AG04450 (cell line): Measurements from ENCODE around the gene OGFOD3. TPM values are rescaled to one million over a fixed set of nuclear protein-coding genes. Genes with fewer than 3 reads are reported as not detected.

Source experiments
- CTCF ChIA-PET: fragments of 300-600, 350-600 bp; formaldehyde crosslinking; extraction: SDS; loops from one replicate; lab custom pipeline; 2022; ENCODE audit warnings: antibody characterized with exemption, inconsistent platforms; lab: Charles Lee
- POLR2A ChIA-PET: fragments of 350-600 bp; formaldehyde crosslinking; extraction: SDS; loops from one replicate; lab custom pipeline; 2021; ENCODE audit warnings: antibody characterized with exemption, inconsistent platforms; lab: Yijun Ruan, JAX
- DNase-seq: peaks from one replicate; pipeline ENCODE4 v3.0.0-alpha.2; 2011; ENCODE audit warnings: low read depth, low spot score
- H3K27ac ChIP-seq: one replicate; pipeline ENCODE4 v1.5.1; 2012; ENCODE audit warnings: low read depth, low read length, control low read depth
- H3K27me3 ChIP-seq: one replicate; pipeline ENCODE4 v1.6.0; 2012; ENCODE audit warnings: low read length; ENCODE audit not compliant: control insufficient read depth, insufficient read depth
- H3K4me3 ChIP-seq: 2 replicates; pipeline ENCODE4 v1.5.1; 2011; ENCODE audit warnings: mild to moderate bottlenecking, low read depth, low read length, control low read depth
- H3K9me3 ChIP-seq: 2 replicates; pipeline ENCODE4 v1.5.1; 2012; ENCODE audit warnings: low read length; ENCODE audit not compliant: control insufficient read depth, insufficient read depth
- CTCF ChIP-seq: IDR thresholded peaks from 2 replicates; pipeline ENCODE4 v1.5.1; 2011; ENCODE audit warnings: low read depth, low read length, control low read depth, inconsistent platforms
- polyA plus RNA-seq: library from polyadenylated mRNA; depleted of rRNA; stranded (reverse); fragments of >200 nt; gene quantifications from 2 replicates; pipeline ENCODE4 v1.2.3, GENCODE V29; 2011

OGFOD3 gene
- polyA plus RNA-seq, 1 experiment: 22.8 TPM

GRCh38 chr17:82399601-82400101 lies 18.7 kb downstream of the OGFOD3 start:
- DNase-seq: no peak
- Histone ChIP-seq H3K27me3 (no peaks in the 10 kb centered on the region), H3K4me3 (no peak overlapping the region), H3K9me3 (no peaks in the 10 kb centered on the region; the same call in 1 of the 2 replicates), H3K27ac (no peak overlapping the region)
- TF ChIP-seq CTCF: no peak
- ChIA-PET CTCF (interaction anchor here (0.6 kb wide), 1 partner anchor 95 kb away, joined by 3 read pairs; no protein-coding TSS in a partner anchor), POLR2A (interaction anchor here (0.7 kb wide), 1 partner anchor 99 kb away, joined by 3 read pairs; no protein-coding TSS in a partner anchor)

- no peak for TF ChIP-seq CTCF
Observed at GRCh38 chr17:82399041-82399441, 19.3 kb downstream of the OGFOD3 start.

GRCh38 chr17:82397449-82398335 lies 20.7 kb downstream of the OGFOD3 start:
- no peak for TF ChIP-seq CTCF
- Histone ChIP-seq H3K4me3 (no peak overlapping the region), H3K27ac (no peak overlapping the region), H3K9me3 (no peaks in the 10 kb centered on the region; the same call in 1 of the 2 replicates), H3K27me3 (no peaks in the 10 kb centered on the region)
- DNase-seq: no peak
- ChIA-PET POLR2A (no interaction called here), CTCF (no interaction called here)

More at GRCh38 chr17:82399041-82399441, 19.3 kb downstream of the OGFOD3 start:
- DNase-seq: no peak
- ChIA-PET POLR2A (interaction anchor here (0.7 kb wide), 1 partner anchor 98 kb away, joined by 3 read pairs; no protein-coding TSS in a partner anchor), CTCF (interaction anchor here (0.6 kb wide), 1 partner anchor 95 kb away, joined by 3 read pairs; no protein-coding TSS in a partner anchor)
- no peak overlapping the region for H3K27ac ChIP-seq
- no peaks in the 10 kb centered on the region; the same call in 1 of the 2 replicates for H3K9me3 ChIP-seq
- no peak overlapping the region for H3K4me3 ChIP-seq
- H3K27me3 ChIP-seq: no peaks in the 10 kb centered on the region

- no peaks in the 10 kb centered on the region; the same call in 1 of the 2 replicates for H3K9me3 ChIP-seq
- H3K4me3 ChIP-seq: no peak overlapping the region
- CTCF ChIA-PET: no interaction called here
- POLR2A ChIA-PET: no interaction called here
- H3K27me3 ChIP-seq: no peaks in the 10 kb centered on the region
- TF ChIP-seq CTCF: no peak
- DNase-seq: peak; percentile 62
- H3K27ac ChIP-seq: peak overlapping the region; percentile 68
Observed at GRCh38 chr17:82396601-82397435, 21.6 kb downstream of the OGFOD3 start.
